ENCODE measurements around the gene ALPI.

DNA sequence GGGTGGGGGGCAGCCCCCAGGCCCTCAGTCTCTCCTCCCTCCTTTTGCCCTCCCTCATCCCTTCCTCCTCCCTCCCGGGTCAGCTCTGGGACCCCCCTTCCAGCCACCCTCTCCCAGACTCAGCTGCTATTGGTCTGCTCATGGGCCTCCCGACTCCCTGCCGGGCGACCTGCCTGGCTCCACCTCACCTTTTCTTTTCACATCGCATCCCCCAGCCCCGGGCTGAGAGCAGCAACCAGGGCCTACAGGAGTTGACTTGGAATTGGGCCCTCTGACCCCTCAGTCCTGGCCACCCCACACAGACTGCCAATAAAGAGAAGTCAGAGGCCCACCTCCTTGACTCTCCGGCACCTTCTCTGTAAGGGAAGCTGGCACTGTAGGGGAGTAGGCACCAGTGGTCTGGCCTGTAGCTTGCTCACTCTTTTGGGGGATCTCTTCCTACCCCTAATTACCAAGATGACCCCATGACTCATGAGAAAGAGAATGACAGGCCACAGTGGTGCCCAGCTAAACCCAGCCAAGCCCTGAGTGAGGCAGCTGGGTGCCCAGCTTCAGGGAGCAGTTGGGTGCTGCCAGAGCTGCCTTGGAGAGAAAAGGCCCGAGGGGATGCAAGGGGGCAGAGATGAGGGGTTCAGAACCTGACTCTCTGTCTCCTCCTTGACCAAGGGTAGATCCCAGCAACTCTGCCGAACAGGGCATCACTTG lies 33.7 kb downstream of the ALPI start:
- TF ChIP-seq EZH2 (IDR thresholded peaks at IDR 0.05) (no peak), EZH2phosphoT487 (IDR thresholded peaks at IDR 0.05) (no peak)
- TF ChIP-seq, protein P1, sequence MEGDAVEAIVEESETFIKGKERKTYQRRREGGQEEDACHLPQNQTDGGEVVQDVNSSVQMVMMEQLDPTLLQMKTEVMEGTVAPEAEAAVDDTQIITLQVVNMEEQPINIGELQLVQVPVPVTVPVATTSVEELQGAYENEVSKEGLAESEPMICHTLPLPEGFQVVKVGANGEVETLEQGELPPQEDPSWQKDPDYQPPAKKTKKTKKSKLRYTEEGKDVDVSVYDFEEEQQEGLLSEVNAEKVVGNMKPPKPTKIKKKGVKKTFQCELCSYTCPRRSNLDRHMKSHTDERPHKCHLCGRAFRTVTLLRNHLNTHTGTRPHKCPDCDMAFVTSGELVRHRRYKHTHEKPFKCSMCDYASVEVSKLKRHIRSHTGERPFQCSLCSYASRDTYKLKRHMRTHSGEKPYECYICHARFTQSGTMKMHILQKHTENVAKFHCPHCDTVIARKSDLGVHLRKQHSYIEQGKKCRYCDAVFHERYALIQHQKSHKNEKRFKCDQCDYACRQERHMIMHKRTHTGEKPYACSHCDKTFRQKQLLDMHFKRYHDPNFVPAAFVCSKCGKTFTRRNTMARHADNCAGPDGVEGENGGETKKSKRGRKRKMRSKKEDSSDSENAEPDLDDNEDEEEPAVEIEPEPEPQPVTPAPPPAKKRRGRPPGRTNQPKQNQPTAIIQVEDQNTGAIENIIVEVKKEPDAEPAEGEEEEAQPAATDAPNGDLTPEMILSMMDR (IDR thresholded peaks at IDR 0.05) = no peak
